Calu3 (cell line): ENCODE measurements around the gene IFT88. TPM values are rescaled to one million over a fixed set of nuclear protein-coding genes. Genes with fewer than 3 reads are reported as not detected.

Experiments
- BruUV-seq: library from RNA; stranded (reverse); fragments of 400-500 nt; replicated peaks from 2 replicates; lab custom pipeline; 2021; lab: Mats Ljungman, UMichigan
- CTCF ChIA-PET: fragments of 300-600 bp; sonication (Branson Sonifier 250); formaldehyde crosslinking; loops from one replicate; lab custom pipeline; 2022; ENCODE audit warnings: antibody characterized with exemption; lab: Charles Lee
- DNase-seq: peaks from one replicate; pipeline ENCODE4 v3.0.0; 2022
- H3K27ac Mint-ChIP-seq: one replicate; pipeline ENCODE4 v1.8.0; 2022; ENCODE audit warnings: mixed read lengths; ENCODE audit not compliant: unreplicated experiment
- H3K27me3 Mint-ChIP-seq: one replicate; pipeline ENCODE4 v1.8.0; 2022; ENCODE audit warnings: mixed read lengths; ENCODE audit not compliant: unreplicated experiment
- H3K36me3 Mint-ChIP-seq: one replicate; pipeline ENCODE4 v1.8.0; 2022; ENCODE audit warnings: mild to moderate bottlenecking, moderate library complexity, mixed read lengths; ENCODE audit not compliant: insufficient read depth, unreplicated experiment
- H3K4me1 Mint-ChIP-seq: one replicate; pipeline ENCODE4 v1.8.0; 2022; ENCODE audit warnings: mild to moderate bottlenecking, low read depth, mixed read lengths; ENCODE audit not compliant: unreplicated experiment
- H3K4me3 Mint-ChIP-seq: one replicate; pipeline ENCODE4 v1.8.0; 2022; ENCODE audit warnings: mild to moderate bottlenecking, low read depth, moderate library complexity, mixed read lengths; ENCODE audit not compliant: unreplicated experiment
- H3K9me3 Mint-ChIP-seq: one replicate; pipeline ENCODE4 v1.8.0; 2022; ENCODE audit warnings: low read depth, mixed read lengths; ENCODE audit not compliant: unreplicated experiment
- intact Hi-C: fragments of 100-400 bp; cut with micrococcal nuclease; formaldehyde crosslinking; loops from one replicate; pipeline ENCODE4 v1.10.0; 2022; ENCODE audit not compliant: unreplicated experiment
- total RNA-seq: library from RNA; stranded (reverse); gene quantifications from 2 replicates; pipeline ENCODE4 v1.2.3, GENCODE V29; 2022
- TF ChIP-seq, protein P1 (sequence below): fragments of 200-600 bp; IDR thresholded peaks from one replicate; pipeline ENCODE4 v1.8.0; 2022; ENCODE audit warnings: antibody characterized with exemption; ENCODE audit not compliant: unreplicated experiment

Gene IFT88
- total RNA-seq, 1 experiment from 2014 or later, result 13.6 TPM

GRCh38 chr13:20716951-20717350 lies 150.0 kb downstream of the IFT88 start:
- intact Hi-C loops, result no loop called here
- Mint-ChIP-seq H3K9me3 (no peaks in the 10 kb centered on the region), H3K27ac (no peak overlapping the region), H3K4me3 (no peak overlapping the region), H3K27me3 (peaks cover 23% of the 10 kb centered on the region), H3K36me3 (no peaks in the 10 kb centered on the region), H3K4me1 (peaks cover 18% of the 10 kb centered on the region)
- TF ChIP-seq, protein P1, sequence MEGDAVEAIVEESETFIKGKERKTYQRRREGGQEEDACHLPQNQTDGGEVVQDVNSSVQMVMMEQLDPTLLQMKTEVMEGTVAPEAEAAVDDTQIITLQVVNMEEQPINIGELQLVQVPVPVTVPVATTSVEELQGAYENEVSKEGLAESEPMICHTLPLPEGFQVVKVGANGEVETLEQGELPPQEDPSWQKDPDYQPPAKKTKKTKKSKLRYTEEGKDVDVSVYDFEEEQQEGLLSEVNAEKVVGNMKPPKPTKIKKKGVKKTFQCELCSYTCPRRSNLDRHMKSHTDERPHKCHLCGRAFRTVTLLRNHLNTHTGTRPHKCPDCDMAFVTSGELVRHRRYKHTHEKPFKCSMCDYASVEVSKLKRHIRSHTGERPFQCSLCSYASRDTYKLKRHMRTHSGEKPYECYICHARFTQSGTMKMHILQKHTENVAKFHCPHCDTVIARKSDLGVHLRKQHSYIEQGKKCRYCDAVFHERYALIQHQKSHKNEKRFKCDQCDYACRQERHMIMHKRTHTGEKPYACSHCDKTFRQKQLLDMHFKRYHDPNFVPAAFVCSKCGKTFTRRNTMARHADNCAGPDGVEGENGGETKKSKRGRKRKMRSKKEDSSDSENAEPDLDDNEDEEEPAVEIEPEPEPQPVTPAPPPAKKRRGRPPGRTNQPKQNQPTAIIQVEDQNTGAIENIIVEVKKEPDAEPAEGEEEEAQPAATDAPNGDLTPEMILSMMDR, result no peak
- no TSS peak for BruUV-seq
- CTCF ChIA-PET, result no interaction called here
- no peak for DNase-seq

- H3K27me3 Mint-ChIP-seq, result peaks cover 22% of the 10 kb centered on the region
- intact Hi-C loops, result no loop called here
- CTCF ChIA-PET, result no interaction called here
Measured at GRCh38 chr13:20717581-20718542, 150.9 kb downstream of the IFT88 start.

GRCh38 chr13:20718958-20719566 lies 152.1 kb downstream of the IFT88 start:
- TF ChIP-seq, protein P1, result no peak
- intact Hi-C loops, result no loop called here
- H3K27me3 Mint-ChIP-seq, result peaks cover 10% of the 10 kb centered on the region
- CTCF ChIA-PET, result no interaction called here
- no peaks in the 10 kb centered on the region for H3K36me3 Mint-ChIP-seq
- no peak overlapping the region for H3K27ac Mint-ChIP-seq
- no TSS peak for BruUV-seq
- H3K4me1 Mint-ChIP-seq, result peaks cover 4% of the 10 kb centered on the region
- no peaks in the 10 kb centered on the region for H3K9me3 Mint-ChIP-seq
- H3K4me3 Mint-ChIP-seq, result no peak overlapping the region
- no peak for DNase-seq

More at GRCh38 chr13:20717581-20718542, 150.9 kb downstream of the IFT88 start:
- Mint-ChIP-seq H3K36me3 (no peaks in the 10 kb centered on the region), H3K4me3 (no peak overlapping the region), H3K27ac (no peak overlapping the region), H3K9me3 (no peaks in the 10 kb centered on the region), H3K4me1 (peaks cover 16% of the 10 kb centered on the region)
- no peak for DNase-seq
- BruUV-seq, result no TSS peak
- TF ChIP-seq, protein P1, result no peak

GRCh38 chr13:20719783-20720182 lies 152.8 kb downstream of the IFT88 start:
- DNase-seq, result no peak
- no peaks in the 10 kb centered on the region for H3K36me3 Mint-ChIP-seq
- H3K9me3 Mint-ChIP-seq, result no peaks in the 10 kb centered on the region
- intact Hi-C loops, result no loop called here
- H3K27me3 Mint-ChIP-seq, result peaks cover 2% of the 10 kb centered on the region
- H3K4me1 Mint-ChIP-seq, result no peaks in the 10 kb centered on the region
- CTCF ChIA-PET, result no interaction called here
- BruUV-seq, result no TSS peak
- H3K27ac Mint-ChIP-seq, result no peak overlapping the region
- TF ChIP-seq, protein P1, result no peak
- H3K4me3 Mint-ChIP-seq, result no peak overlapping the region
